ENCODE results near the gene SLCO2A1.

SLCO2A1 gene

GRCh38 chr3:134002306-134002705 lies 27.4 kb downstream of the SLCO2A1 start (continued):
- TF ChIP-seq ZNF274 (IDR thresholded peaks at IDR 0.05; ENCODE audit: low read length), result no peak
- TF ChIP-seq ZNF274 (tag by site-specific recombination; IDR thresholded peaks at IDR 0.05; ENCODE audit: borderline replicate concordance), result no peak
- no peak for TF ChIP-seq ZNF629 (tag by site-specific recombination; IDR thresholded peaks at IDR 0.05)
- no peak for TF ChIP-seq ZNF398 (tag by site-specific recombination; IDR thresholded peaks at IDR 0.05)
- TF ChIP-seq WT1 (tag by site-specific recombination; IDR thresholded peaks at IDR 0.05), result no peak
- no peak for TF ChIP-seq ZNF19 (tag by site-specific recombination; IDR thresholded peaks at IDR 0.05; ENCODE audit: low read depth)
- no peak for TF ChIP-seq ZNF560 (tag by site-specific recombination; IDR thresholded peaks at IDR 0.05; ENCODE audit: borderline replicate concordance)

GRCh38 chr3:134001251-134001650 lies 28.5 kb downstream of the SLCO2A1 start:
- no peaks in the 10 kb centered on the region for H3K36me3 ChIP-seq (ENCODE audit: control insufficient read depth in 2 of 2, insufficient read depth in 1 of 2, low read length in 2 of 2)
- TF ChIP-seq ZNF692 (tag by site-specific recombination; IDR thresholded peaks at IDR 0.05) (no peak), ZNF155 (tag by site-specific recombination; IDR thresholded peaks at IDR 0.05) (no peak), GLI2 (tag by site-specific recombination; IDR thresholded peaks at IDR 0.05; ENCODE audit: borderline replicate concordance, low read depth) (no peak), ZNF404 (tag by site-specific recombination; IDR thresholded peaks at IDR 0.05) (no peak), GLIS1 (tag by site-specific recombination; IDR thresholded peaks at IDR 0.05) (no peak), KLF8 (tag by site-specific recombination; IDR thresholded peaks at IDR 0.05) (no peak), ZBTB26 (tag by site-specific recombination; optimal IDR thresholded peaks at IDR 0.05) (no peak), ZNF621 (tag by site-specific recombination; IDR thresholded peaks at IDR 0.05) (no peak), ZNF350 (tag by site-specific recombination; IDR thresholded peaks at IDR 0.05) (no peak), ZNF549 (tag by site-specific recombination; IDR thresholded peaks at IDR 0.05) (no peak), ZNF292 (tag by site-specific recombination; IDR thresholded peaks at IDR 0.05; ENCODE audit: borderline replicate concordance, low read depth) (no peak), PRDM6 (tag by site-specific recombination; IDR thresholded peaks at IDR 0.05) (no peak), ZNF626 (tag by site-specific recombination; IDR thresholded peaks at IDR 0.05) (no peak), OVOL3 (tag by site-specific recombination; IDR thresholded peaks at IDR 0.05) (no peak), ZNF776 (tag by site-specific recombination; IDR thresholded peaks at IDR 0.05; ENCODE audit: borderline replicate concordance) (no peak), REPIN1 (tag by site-specific recombination; IDR thresholded peaks at IDR 0.05; ENCODE audit: low read depth) (no peak), KLF9 (tag by site-specific recombination; IDR thresholded peaks at IDR 0.05; ENCODE audit: low read depth) (no peak), ZBTB11 (tag by site-specific recombination; conservative IDR thresholded peaks at IDR 0.05; ENCODE audit: low read depth) (no peak)
- POLR2A ChIA-PET, result no interaction called here
- no peak overlapping the region for H3K27ac ChIP-seq (ENCODE audit: extremely low read depth, low read depth, low read length)
- H3K9me3 ChIP-seq (ENCODE audit: control insufficient read depth, insufficient read depth, low read depth, low read length), result no peaks in the 10 kb centered on the region
- no peak overlapping the region for H3K4me3 ChIP-seq (ENCODE audit: low read depth, low read length)
- CTCF ChIA-PET, result no interaction called here
- no peaks in the 10 kb centered on the region for H3K4me1 ChIP-seq (ENCODE audit: control insufficient read depth, insufficient read depth, low read length)
